ENCODE results near the gene PODXL. TPM values are rescaled to one million over a fixed set of nuclear protein-coding genes. Genes with fewer than 3 reads are reported as not detected.

Gene PODXL
- polyA plus RNA-seq, 1 donor (not counting 4 experiments of a cell fraction or from before 2014, with no cell fraction given) = 0.08 TPM

- H2AFZ ChIP-seq (ENCODE audit: control insufficient read depth, low read length) = no peak overlapping the region
- no peak for TF ChIP-seq EZH2 (IDR thresholded peaks at IDR 0.05; ENCODE audit: low read length)
- TF ChIP-seq CTCF (optimal IDR thresholded peaks at IDR 0.05 in 1 of 3, IDR thresholded peaks at IDR 0.05 in 1 of 3, conservative IDR thresholded peaks at IDR 0.05 in 1 of 3; ENCODE audit: extremely low read depth in 1 of 3, insufficient read depth in 2 of 3, low read length in 3 of 3) = no peak
- H3K79me2 ChIP-seq (ENCODE audit: control insufficient read depth, insufficient read depth, low read length) = no peaks in the 10 kb centered on the region
- H3K36me3 ChIP-seq (ENCODE audit: control insufficient read depth in 2 of 2, extremely low read depth in 1 of 2, insufficient read depth in 2 of 2, low read length in 2 of 2) = peaks cover 4 to 10% of the 10 kb centered on the region in 2 experiments
- no peaks in the 10 kb centered on the region for H3K9me1 ChIP-seq (ENCODE audit: control insufficient read depth, extremely low read depth, insufficient read depth, low read length)
- no peak for FAIRE-seq
- H3K27me3 ChIP-seq (ENCODE audit: control insufficient read depth, extremely low read depth, insufficient read depth, low read length) = no peaks in the 10 kb centered on the region
- H3K9me3 ChIP-seq (ENCODE audit: control insufficient read depth, low read depth, low read length) = no peaks in the 10 kb centered on the region
- H3K9ac ChIP-seq (ENCODE audit: control insufficient read depth, extremely low read depth, insufficient read depth, low read length) = no peak overlapping the region
- no peak overlapping the region for H3K4me3 ChIP-seq (ENCODE audit: control insufficient read depth in 2 of 3, extremely low read depth in 1 of 3, insufficient read depth in 2 of 3, low read depth in 1 of 3, low read length in 3 of 3)
- dilution Hi-C loops (cut with MboI; ENCODE audit: extremely low pct_ligation_motif_present, low sequenced_read_pairs) = no loop called here
- H4K20me1 ChIP-seq (ENCODE audit: control insufficient read depth, extremely low read depth, insufficient read depth, low read length) = no peaks in the 10 kb centered on the region
- no peak overlapping the region for H3K4me2 ChIP-seq (ENCODE audit: control insufficient read depth, extremely low read depth, insufficient read depth, low read depth, low read length)
- H3K27ac ChIP-seq (ENCODE audit: control insufficient read depth, insufficient read depth, low read length) = no peak overlapping the region
- DNase-seq (ENCODE audit: low read depth, low spot score) = no peak
- peaks cover 4% of the 10 kb centered on the region for H3K4me1 ChIP-seq (ENCODE audit: control insufficient read depth, extremely low read depth, insufficient read depth, low read length)
Measured at GRCh38 chr7:131494182-131494581, 62.2 kb downstream of the PODXL start.

GRCh38 chr7:131493581-131493980 is 62.8 kb downstream of the PODXL start:
- Histone ChIP-seq H3K9ac (ENCODE audit: control insufficient read depth, extremely low read depth, insufficient read depth, low read length) (no peak overlapping the region), H3K79me2 (ENCODE audit: control insufficient read depth, insufficient read depth, low read length) (no peaks in the 10 kb centered on the region), H3K36me3 (ENCODE audit: control insufficient read depth in 2 of 2, extremely low read depth in 1 of 2, insufficient read depth in 2 of 2, low read length in 2 of 2) (peaks cover 4 to 5% of the 10 kb centered on the region in 2 experiments), H3K4me2 (ENCODE audit: control insufficient read depth, extremely low read depth, insufficient read depth, low read depth, low read length) (no peak overlapping the region), H3K9me3 (ENCODE audit: control insufficient read depth, low read depth, low read length) (no peaks in the 10 kb centered on the region), H3K4me1 (ENCODE audit: control insufficient read depth, extremely low read depth, insufficient read depth, low read length) (peaks cover 4% of the 10 kb centered on the region), H3K4me3 (ENCODE audit: control insufficient read depth in 2 of 3, extremely low read depth in 1 of 3, insufficient read depth in 2 of 3, low read depth in 1 of 3, low read length in 3 of 3) (no peak overlapping the region), H4K20me1 (ENCODE audit: control insufficient read depth, extremely low read depth, insufficient read depth, low read length) (no peaks in the 10 kb centered on the region), H2AFZ (ENCODE audit: control insufficient read depth, low read length) (no peak overlapping the region), H3K27ac (ENCODE audit: control insufficient read depth, insufficient read depth, low read length) (no peak overlapping the region), H3K9me1 (ENCODE audit: control insufficient read depth, extremely low read depth, insufficient read depth, low read length) (no peaks in the 10 kb centered on the region), H3K27me3 (ENCODE audit: control insufficient read depth, extremely low read depth, insufficient read depth, low read length) (no peaks in the 10 kb centered on the region)
- FAIRE-seq (no peak), DNase-seq (ENCODE audit: low read depth, low spot score) (no peak)
- dilution Hi-C loops (cut with MboI; ENCODE audit: extremely low pct_ligation_motif_present, low sequenced_read_pairs) = no loop called here
- no peak for TF ChIP-seq EZH2 (IDR thresholded peaks at IDR 0.05; ENCODE audit: low read length)
- no peak for TF ChIP-seq CTCF (optimal IDR thresholded peaks at IDR 0.05 in 1 of 3, IDR thresholded peaks at IDR 0.05 in 1 of 3, conservative IDR thresholded peaks at IDR 0.05 in 1 of 3; ENCODE audit: extremely low read depth in 1 of 3, insufficient read depth in 2 of 3, low read length in 3 of 3)

Measured in keratinocyte (primary cell).